Effector CD8-positive, alpha-beta T cell (primary cell): ENCODE results near the gene NOP14.
"Not testable (repeated sequence)": the region's sequence is repeated elsewhere in the genome, so short reads cannot be mapped to it uniquely, and the experiment has no call there.

Experiments
- DNase-seq: peaks from one replicate; lab custom pipeline; 2025; lab: John Stamatoyannopoulos, UW
- total RNA-seq, 4 experiments: gene quantifications; one replicate each; lab custom pipeline; 2026; lab: John Stamatoyannopoulos, UW

NOP14 gene
- total RNA-seq, result 97.5 to 233 (median 125) reads per million in 4 experiments

DNA sequence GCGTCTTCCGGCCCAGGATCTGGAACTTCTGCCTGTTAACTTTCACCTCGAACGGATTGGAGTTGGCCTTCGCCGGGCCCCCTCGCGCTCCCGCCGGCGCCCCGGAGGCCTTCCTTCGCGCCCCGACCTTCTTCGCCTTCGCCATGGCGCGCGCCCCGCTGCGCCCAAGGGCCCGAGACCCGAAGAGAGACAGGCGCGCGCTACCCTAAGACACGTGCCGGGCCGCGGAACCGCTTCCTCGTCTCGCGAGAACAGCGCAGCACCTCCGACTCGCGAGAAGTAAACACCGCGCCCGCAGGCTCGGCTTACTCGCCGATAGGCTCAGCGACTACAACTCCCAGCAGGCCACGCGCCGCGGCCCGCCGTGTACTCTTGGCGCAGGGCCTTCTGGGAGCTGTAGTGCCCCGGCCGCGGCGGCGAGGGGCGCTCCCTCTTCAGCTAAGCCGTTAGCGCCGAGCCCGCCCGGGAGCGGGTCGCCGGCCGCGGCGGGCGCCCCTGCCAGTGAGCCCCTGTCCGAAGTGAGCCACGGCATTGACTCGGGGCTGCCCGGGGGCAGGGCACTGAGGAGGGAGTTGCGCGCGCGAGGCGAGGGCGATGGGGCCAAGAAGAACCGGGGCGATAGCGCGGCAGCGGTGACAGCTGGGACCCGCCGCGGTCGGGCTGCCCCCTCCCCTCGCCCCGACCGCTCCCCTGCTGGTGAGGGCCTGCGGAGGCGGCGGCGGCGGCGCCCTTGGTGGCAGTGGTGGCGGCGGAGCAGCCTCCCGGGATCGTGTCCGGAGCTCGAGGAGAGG is at the start of gene NOP14, which contains the start of gene GRK4:
Gene NOP14 (minus strand): TSS at position 232 of the 791 bp plus-strand sequence. CDS start 87 bp downstream, at position 145.
Gene GRK4 (plus strand): TSS at position 397 of the 791 bp plus-strand sequence. CDS start 500 bp downstream, outside the sequence.
- DNase-seq, result peak; percentile 94

DNA sequence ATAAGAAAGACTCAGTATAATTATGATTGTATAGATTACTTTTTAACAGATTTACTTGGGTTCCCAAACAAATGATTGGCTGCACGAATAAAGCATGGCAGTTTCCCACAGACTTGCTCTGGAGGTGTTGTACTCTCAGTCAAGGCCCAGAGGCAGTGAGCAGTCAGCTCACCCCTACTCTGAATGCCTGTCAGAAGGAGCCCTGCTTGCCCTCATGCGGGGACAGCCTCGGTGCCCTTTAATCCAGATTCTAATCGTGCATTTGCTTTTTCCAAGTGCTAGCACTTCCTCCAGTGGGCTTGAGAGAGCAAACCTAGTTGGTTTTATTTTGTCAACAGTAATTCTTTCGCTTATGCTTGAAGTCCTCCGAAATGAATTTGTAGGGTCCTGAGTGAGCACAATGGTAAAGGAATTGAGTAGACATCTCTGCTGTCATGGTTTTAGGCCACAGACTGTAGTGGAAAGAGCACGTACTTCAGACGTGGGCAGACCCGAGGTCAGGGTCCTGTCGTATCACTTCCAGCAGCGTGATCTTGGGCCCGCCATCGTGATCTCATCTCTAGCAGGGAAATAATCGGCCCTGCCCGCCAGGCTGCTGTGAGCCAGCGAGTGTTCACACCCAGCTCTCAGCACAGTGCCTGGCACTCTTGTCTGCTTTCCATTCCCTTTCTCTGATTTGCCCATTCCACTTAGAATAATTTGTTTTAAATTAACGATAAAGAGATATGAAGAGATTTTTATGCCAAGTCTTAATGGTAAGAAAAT is 48.4 kb upstream of the NOP14 start:
- DNase-seq, result no peak

DNA sequence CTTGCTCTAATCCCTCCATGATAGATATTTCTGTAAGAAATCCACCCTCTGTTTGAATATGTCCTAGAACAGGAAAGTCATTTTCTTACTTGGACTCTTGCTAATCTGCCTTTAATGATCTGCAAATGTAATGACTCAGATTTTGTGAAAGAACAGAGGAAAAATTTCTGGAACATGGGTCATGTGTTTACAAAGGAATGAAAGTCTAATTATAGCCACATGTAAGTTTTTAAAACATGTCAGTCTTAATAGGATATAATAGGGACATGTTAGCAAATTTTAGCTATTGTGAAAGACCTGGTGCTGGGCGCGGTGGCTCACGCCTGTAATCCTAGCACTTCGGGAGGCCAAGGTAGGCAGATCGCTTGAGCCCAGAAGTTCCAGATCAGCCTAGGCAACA is 47.8 kb upstream of the NOP14 start:
- no peak for DNase-seq

DNA sequence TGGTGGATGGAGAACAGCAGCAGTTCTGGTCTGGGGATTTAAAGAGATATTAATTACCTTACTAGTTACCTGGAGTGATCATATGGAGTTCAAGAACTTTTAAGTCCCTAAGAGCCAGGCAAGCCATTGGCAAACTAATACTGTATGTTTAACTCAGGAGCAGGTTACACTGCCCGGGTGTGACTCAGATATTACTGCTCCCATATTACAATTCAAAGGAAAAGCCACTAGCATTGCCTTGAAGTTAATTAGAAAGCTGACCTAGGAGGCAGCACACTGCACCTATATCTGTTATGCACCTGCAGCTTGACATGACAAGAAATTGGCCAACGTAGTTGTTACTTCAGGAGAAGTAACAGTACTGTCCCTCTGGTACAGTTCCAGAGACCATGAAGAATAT is 47.4 kb upstream of the NOP14 start:
- DNase-seq, result no peak

DNA sequence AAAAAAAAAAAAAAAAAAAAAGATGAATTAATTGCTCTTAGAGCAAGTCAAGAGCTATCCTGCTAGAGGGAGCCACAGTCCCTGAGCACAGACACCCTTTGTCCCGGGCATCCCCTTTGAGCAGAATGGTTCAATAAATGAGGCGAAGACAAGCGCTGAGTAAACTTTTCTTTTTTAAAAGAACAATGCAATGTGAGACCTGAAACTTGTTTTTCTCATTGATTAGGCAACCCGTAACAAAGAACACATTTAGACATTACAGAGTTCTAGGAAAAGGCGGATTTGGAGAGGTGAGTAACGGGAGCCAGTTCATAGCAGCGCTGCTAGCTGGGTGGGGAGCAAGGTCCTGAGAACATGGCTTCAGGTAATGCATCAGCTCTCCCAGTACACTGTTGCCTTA is 46.2 kb upstream of the NOP14 start:
- DNase-seq, result no peak

DNA sequence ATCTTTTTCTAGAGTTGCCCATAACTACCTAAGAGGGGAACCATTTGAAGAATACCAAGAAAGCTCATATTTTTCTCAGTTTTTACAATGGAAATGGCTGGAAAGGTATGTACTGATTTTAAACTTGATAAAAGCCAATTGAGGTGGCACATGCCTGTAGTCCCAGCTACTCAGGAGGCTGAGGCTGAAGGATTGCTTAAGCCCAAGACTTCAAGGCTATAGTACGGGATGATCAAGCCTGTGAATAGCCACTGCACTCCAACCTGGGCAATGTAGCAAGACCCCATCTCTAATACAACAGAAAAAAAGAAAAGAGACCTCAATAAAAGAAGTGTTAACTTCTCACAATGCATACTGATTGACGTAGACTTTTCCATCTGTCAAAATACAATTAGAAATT is 44.5 kb upstream of the NOP14 start:
- no peak for DNase-seq

DNA sequence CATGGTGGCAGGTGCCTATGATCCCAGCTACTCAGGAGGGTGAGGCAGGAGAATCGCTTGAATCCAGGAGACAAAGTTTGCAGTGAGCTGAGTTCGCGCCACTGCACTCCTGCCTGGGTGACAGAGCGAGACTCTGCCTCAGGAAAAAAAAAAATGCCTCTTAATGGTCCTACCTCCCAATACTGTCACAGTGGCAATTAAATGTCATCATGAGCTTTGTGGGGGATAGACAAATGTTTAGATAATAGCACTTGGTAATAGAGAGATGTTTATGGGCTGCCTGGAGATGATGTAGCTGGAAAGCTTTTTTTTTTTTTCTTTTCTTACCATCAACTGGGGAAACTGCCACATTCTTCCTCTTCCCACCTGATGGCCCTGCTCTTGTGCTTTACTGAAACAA is 33.2 kb upstream of the NOP14 start:
- no peak for DNase-seq

DNA sequence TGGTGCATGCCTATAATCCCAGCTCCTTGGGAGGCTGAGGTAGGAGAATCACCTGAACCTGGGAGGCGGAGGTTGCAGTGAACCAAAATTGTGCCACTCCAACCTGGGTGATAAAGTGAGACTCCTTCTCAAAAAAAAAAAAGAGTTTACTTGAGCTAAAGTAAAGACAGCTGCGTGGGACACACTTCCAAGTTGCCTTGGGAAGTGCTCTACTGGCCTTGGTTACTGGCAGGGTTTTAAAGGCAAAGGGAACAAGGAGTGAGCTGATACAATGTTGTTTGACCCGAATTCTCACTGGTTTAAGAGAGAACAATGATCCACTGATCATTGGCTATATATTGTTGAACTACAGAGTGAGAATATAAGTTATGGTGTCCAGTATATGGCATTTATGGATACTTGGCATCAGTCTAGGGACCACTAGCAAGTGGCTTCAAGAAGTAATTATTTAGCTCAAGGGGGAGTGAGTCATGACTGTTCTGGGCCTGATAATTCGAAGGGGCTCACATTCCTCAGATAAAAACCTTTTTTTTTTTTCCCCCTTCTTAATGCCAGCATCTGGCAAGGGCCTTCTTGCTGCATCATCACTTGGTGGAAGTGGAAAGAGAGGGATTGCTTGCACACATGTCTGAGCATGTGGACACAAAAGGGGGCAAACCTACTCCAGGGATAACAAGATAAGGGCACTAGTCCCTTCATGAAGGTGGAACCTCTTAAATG is 32.5 kb upstream of the NOP14 start:
- no peak for DNase-seq

DNA sequence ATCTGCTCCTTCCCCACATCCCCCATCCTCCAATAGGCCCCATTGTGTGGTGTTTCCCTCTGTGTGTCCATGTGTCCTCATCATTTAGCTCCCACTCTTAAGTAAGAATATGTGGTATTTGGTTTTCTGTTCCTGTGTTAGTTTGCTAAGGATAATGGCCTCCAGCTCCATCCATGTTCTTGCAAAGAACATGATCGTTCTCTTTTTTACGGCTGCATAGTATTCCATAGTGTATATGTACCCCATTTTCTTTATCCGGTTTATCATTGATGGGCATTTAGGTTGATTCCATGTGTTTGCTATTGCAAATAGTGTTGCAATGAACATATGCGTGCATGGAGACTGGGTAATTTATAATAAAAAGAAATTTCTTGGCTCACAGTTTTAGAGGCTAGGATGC is 31.7 kb upstream of the NOP14 start:
- no peak for DNase-seq

DNA sequence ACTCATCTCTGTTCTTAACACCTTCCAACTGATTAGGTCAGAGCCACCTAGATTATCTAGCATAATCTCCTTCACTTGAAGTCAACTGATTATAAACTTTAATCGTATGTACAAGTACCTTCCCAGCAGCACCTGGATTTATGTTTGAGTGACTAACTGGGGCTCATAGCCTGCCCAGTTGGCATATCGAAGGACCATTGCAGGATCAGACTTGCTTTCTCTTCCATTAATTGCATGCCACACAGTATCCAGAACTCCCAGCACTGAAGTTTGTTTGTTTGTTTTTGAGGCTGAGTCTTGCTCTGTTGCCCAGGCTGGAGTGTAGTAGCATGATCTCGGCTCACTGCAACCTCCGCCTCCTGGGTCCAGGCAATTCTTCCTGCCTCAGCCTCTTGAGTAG is 28.0 kb upstream of the NOP14 start:
- DNase-seq, result no peak

DNA sequence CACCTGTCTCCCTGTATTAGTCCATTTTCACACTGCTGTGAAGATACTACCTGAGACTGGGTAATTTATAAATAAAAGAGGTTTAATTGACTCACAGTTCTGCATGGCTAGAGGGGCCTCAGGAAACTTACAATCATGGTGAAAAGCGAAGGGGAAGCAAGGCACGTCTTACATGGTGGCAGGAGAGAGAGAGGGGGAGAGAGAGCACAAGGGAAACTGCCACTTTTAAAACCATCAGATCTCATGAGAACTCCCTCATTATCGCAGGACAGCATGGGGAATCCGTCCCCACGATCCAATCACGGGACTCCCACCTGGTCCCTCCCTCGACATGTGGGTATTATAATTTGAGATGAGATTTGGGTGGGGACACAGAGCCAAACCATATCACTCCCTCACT is 20.5 kb upstream of the NOP14 start:
- DNase-seq, result not testable (repeated sequence)

DNA sequence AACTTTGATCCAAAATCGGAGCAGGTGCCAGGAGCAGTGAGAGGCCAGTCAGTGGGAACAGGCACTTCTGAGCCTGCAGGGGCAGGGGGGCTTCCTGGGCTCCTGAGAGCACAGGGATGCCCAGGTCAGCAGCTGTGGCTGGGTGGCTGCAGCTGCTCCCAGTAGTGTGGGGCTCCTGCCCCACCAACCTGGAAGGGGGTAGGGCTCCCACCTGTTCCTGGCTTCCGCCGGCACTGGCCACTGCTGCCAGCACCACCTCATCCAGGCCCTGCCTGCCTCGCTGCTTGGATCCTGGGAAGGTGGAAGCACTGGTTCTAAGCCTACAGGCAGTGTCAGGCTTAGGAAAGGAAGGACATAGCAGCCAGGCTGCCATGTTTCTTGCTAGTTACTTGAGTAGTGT is 18.8 kb upstream of the NOP14 start:
- no peak for DNase-seq

DNA sequence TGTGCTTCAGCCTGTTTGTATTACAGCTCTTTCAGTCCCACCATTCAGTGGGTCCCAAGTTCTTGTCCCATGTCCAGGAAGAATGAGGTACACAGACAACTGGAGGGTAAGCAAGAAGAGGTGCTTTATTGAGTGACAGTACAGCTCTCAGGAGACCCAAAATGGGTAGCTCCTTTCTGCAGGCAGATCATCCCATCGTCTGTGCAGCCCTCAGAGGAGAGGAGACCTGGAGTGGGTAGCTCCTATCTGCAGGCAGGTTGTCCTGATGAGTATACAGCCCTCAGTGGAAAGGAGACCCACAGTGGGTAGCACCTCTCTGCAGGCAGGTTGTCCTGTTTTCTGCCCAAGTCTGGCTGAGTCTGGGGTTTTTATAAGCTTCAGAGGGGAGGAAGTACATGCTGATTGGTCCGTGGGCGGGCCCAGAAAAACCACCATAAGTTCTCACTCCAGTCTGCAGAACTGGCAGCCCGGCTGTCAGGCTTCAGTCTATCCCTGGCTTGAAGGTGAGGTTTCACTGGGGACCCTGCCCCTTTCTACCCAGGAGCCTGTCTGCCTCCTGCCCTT is 18.1 kb upstream of the NOP14 start:
- DNase-seq, result no peak

DNA sequence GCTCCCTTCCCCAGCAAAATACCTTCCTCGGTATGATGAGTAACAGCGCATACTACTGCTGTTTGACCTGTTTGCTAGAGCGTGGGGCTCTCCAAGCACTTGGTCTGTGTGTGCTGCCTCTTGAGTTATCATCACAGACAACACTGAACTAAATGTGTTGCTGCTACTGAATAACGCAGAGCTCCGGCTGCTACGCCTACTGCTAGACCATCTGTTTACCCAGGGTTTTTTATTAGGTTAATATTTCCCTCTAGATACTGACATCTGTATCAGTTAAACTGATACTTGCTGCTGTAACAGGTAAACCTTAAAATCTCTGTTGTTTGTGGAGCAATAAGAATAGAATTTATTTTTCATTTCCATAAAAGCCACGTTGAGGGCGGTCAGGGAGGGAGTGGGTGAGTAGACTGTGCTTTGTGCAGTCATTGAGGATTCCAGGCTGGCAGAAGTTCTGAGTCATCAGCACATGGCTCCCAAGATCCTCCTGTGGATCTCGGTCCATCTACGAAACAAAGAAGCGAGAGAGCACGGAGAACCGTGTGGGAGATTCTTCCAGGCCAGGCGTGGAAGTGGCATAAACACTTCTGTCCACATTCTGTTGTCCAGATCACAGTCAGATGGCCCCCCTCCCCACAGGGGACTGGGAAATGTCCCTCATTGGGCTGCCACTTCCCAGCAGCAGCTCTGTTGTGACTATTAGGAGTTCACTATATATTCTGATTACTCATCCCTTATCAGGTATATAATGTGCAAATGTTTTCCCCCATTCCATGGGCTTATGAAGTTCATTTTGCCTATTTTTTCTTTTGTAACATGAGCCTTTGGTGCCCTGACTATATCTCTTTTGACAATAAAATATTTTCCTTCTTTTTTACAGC is 14.2 kb upstream of the NOP14 start:
- no peak for DNase-seq

DNA sequence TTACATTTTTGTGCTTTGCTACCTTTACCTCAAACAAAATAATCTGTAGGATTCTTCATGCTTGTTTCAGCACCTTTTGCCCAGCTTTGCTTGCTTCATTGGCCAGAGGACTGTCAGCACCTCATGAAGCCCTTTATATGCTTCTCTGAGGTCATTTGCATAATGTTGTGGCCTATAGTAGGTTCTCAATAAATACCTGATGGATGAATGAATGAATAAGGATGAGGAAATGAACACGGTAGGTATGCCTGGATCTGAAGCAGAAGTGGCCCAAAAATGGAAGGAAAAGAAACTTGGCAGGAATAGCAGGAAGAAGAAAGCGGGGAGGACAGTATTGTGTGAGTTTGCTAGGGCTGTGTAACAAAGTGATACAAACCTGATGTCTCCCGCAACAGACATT is 8.1 kb upstream of the NOP14 start:
- DNase-seq, result no peak

DNA sequence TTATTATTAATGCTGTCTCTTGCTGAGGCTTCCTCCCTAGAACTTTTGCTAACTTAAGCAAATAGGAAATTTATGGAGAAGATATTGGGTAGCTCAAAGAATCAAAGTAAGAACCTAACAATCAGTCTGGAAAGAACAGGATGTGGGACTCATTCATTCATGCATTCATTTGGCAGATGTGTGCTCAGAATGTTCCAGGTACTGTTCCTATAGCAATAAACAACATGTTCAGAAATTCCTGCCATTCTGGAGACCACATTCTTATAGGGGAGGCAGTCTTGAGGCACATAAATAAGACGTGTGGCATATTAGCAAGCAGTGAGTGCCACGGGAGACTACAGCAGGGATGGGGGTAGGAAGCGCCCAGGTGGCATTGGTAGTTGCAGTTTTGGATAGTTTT is 5.2 kb upstream of the NOP14 start:
- no peak for DNase-seq

DNA sequence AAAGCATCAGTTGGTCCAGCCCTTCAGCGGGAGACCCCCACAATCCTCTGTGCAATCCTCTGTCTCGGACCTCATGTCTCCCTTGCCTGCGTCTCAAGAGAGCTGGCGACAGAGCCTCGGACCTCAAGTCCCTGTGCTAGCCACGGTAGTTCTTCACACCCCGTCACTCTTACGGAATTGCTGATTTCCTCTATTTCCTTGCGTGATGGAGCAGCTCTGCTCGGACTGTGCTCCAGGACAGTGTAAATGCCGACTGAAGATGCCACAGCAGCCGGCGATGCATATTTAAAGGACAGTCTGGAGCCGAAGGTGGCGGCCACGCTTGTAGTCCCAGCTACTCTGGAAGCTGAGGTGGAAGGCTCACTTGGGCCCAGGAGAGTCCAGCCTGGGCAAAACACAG is 2.1 kb upstream of the NOP14 start:
- no peak for DNase-seq

DNA sequence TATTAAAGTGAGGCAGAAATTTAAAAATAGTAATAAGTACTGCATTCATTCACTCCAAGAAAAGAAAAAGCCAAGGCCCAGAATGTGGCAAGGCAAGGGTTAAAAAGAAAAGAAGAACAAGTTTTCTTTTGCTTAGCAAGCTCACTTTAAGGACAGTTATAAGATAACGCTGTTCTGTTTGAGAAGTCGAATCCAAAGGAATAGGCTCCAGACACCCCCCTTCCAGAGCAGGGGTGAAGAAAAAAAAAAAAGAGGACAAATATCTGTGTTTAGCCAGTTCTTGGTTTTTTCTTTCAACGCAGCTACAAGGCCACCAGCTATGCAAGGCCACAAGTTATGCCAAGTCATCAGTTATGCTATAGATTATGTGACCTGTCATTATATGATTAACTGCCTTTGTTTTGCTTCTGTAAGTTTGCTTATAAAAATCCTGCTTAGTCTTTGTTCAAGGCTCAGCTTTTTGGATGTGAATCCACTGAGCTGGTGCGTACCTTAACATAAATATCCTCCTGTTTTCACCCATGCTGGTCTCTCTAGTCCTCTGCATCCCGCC is 1.6 kb upstream of the NOP14 start:
- no peak for DNase-seq

DNA sequence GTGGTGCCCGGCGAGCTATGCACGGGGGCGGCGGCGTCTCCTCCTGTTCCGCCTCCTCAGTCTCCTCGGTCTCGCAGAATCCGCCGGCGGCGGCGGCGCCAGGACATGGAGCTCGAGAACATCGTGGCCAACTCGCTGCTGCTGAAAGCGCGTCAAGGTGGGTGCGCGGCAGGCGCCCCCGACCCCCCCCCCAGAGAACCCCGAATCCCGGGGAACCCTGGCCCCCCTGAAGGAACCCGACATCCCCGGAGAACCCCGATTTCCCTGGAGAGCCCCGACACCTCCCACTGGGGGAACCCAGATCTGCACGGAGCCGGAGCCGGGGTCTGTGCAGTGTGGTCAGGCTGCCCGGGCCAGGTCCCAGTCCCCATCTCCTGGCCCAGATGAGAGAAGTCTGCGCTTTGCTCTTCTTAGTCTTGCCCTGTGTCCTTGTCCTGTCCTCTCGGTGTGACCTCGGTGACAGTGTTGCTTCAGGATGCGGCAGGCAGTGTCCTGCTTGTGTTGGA is 813 bp upstream of the NOP14 start:
- no peak for DNase-seq

DNA sequence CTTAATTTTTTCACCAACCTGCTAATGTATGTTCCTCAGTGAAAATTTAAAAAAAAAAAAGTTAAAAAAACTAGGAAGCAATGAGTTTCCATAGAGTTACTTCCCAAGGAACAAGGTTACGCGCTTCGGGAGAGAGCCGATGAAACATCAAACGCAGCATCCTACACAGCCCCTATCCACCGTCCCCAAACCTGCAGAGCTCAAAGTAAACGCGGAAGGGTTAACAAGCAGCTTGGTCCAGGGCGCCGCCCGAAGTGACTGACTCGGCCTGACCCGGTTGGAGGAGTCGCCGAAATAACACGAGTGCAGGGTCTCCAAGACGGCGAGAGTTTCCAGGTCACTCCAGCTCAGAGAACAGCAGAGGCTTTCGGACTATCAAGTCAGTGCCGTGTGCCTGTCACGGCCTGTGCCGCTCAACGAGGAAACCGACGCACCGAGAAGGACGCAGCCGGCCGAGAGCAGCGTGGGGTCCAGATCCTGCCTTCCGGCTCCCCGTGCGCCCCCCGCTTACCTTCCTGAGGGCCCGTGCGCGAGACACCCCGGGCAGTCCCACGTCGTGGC is 512 bp downstream of the NOP14 start:
- no peak for DNase-seq
